ENCODE results near the gene SEPTIN14.
"Not testable (repeated sequence)": the region's sequence is repeated elsewhere in the genome, so short reads cannot be mapped to it uniquely, and the experiment has no call there.

The SEPTIN14 gene

DNA sequence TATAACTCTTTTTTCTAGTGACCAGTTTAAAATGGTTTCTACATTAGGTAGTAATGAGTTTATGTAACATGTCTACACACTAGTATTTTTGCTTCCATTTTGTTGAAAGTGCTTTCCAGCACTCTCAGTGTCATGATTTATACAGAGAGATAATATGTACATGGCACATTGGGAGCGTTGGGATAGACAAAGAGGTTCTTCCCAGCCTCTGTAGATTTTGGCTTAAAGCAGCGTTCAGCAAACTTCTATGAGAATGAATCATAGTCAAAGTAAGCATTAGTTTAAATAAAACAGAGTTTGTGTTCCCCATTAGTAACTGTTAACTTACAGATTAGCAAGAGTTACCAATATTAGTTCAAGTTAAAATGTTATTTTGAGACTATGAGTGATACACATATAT is 43.9 kb downstream of the SEPTIN14 start:
- TF ChIP-seq, protein P1, sequence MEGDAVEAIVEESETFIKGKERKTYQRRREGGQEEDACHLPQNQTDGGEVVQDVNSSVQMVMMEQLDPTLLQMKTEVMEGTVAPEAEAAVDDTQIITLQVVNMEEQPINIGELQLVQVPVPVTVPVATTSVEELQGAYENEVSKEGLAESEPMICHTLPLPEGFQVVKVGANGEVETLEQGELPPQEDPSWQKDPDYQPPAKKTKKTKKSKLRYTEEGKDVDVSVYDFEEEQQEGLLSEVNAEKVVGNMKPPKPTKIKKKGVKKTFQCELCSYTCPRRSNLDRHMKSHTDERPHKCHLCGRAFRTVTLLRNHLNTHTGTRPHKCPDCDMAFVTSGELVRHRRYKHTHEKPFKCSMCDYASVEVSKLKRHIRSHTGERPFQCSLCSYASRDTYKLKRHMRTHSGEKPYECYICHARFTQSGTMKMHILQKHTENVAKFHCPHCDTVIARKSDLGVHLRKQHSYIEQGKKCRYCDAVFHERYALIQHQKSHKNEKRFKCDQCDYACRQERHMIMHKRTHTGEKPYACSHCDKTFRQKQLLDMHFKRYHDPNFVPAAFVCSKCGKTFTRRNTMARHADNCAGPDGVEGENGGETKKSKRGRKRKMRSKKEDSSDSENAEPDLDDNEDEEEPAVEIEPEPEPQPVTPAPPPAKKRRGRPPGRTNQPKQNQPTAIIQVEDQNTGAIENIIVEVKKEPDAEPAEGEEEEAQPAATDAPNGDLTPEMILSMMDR (conservative IDR thresholded peaks at IDR 0.05; ENCODE audit: low read depth, low read length): no peak
- no peak overlapping the region for H3K4me3 ChIP-seq (ENCODE audit: low read length)
- no peak for DNase-seq (ENCODE audit: low read depth)

DNA sequence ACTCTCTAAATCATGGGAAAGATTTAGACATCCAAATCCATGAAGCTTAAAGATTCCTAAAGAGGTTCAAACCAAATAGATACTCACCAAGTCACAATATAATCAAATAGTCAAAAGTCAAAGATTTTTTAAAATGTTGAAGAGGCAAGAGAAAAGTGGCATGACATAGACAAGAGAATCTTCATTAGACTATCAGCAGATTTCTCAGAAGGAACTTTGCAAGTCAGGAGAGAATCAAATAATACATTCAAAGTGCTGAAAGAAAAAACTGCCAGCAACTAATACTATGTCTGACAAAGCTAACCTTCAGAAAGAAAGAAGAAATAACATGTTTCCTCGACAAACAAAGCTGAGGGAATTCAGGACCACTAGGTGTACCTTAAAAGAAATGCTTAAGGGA is 65.3 kb downstream of the SEPTIN14 start:
- DNase-seq (ENCODE audit: low read depth): not testable (repeated sequence)

DNA sequence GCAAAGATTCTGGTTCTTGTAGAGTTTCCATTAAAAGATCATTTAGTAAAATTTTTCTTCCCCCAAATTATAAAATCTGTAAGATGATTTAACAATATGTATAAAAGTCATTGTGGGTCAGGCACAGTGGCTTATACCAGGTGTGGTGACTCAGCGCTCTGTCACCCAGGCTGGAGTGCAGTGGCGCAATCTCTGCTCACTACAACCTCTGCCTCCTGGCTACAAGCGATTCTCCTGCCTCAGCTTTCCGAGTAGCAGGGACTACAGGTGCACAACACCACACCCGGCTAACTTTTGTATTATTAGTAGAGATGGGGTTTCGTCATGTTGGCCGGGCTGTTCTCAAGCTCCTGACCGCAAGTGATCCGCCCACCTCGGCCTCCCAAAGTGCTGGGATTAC is 68.0 kb downstream of the SEPTIN14 start:
- TF ChIP-seq, protein P1 (conservative IDR thresholded peaks at IDR 0.05; ENCODE audit: low read depth, low read length): no peak
- no peak for DNase-seq (ENCODE audit: low read depth)
- no peak overlapping the region for H3K4me3 ChIP-seq (ENCODE audit: low read length)

More for the DNA sequence above, 65.3 kb downstream of the SEPTIN14 start:
- H3K4me3 ChIP-seq (ENCODE audit: low read length): not testable (repeated sequence)

DNA sequence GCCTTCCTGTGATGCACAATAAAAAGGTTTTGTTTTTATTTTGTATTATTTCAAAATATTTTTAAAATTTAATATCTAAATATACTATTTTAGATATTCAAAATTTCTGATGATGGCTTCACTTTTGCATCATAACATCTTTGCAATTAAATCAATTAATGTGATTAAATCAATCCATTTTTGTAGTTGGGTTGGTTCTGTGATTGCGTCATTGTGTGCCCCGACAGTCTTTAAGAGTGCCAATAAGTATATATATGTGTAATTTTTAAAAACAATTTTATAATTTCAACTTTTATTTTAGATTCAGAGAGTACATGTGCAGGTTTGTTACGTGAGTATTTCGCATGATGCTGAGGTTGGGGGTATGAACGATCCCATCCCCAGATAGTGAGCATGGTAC is 70.5 kb downstream of the SEPTIN14 start:
- no peak overlapping the region for H3K4me3 ChIP-seq (ENCODE audit: low read length)
- TF ChIP-seq, protein P1 (conservative IDR thresholded peaks at IDR 0.05; ENCODE audit: low read depth, low read length): no peak
- no peak for DNase-seq (ENCODE audit: low read depth)

DNA sequence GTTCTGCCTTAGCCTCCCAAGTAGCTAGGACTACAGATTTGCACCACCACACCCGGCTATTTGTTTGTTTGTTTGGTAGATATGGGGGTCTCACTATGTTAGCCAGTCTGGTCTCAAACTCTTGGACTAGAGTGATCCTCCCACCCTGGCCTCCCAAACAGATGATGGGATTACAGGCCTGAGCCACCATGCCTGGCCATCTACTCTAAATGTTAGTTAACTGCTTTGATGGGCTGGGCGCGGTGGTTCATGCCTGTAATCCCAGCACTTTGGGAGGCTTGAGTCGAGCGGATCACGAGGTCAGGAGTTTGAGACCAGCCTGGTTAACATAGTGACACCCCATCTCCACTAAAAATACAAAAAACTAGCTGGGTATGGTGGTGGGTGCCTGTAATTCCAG is 74.8 kb downstream of the SEPTIN14 start:
- no peak overlapping the region for H3K4me3 ChIP-seq (ENCODE audit: low read length)
- DNase-seq (ENCODE audit: low read depth): no peak
- TF ChIP-seq, protein P1 (conservative IDR thresholded peaks at IDR 0.05; ENCODE audit: low read depth, low read length): no peak

DNA sequence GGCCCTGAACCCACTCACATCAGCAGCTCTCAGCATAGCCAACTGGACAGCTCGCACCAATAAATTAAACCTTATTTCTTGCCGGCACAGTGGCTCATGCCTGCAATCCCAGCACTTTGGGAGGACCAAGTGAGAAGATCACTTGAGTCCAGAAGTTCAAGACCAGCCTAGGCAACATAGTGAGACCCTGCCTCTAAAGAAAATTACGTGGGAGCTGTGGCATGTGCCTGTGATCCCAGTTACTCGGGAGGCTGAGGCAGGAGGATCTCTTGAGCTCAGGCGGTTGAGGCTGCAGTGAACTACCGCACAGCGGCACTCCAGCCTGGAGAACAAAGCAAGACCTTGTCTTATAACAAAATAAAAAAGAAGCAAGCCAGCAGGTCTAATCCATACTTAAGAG is 75.7 kb downstream of the SEPTIN14 start:
- DNase-seq (ENCODE audit: low read depth): no peak
- TF ChIP-seq, protein P1 (conservative IDR thresholded peaks at IDR 0.05; ENCODE audit: low read depth, low read length): no peak
- H3K4me3 ChIP-seq (ENCODE audit: low read length): no peak overlapping the region

DNA sequence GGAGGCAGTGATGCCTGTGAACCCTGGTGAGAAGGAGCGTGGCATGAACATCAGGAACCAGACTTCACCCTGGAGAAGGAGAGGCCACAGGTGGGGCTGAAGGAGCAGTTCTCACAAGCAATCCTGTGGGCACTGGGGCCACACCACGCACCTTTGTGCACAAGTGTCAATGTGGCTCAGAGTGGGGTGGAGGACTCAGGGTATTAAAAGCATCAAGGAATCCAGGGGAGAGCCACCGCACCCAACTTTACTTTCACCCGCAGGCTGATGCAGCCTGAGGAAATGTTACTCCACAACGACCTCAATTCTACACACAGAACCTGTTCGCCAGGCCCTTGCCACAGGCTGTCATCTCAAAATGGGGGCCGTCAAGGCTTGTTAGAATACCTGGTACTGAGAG is 77.1 kb downstream of the SEPTIN14 start:
- DNase-seq (ENCODE audit: low read depth); H3K4me3 ChIP-seq (ENCODE audit: low read length): not testable (repeated sequence)

DNA sequence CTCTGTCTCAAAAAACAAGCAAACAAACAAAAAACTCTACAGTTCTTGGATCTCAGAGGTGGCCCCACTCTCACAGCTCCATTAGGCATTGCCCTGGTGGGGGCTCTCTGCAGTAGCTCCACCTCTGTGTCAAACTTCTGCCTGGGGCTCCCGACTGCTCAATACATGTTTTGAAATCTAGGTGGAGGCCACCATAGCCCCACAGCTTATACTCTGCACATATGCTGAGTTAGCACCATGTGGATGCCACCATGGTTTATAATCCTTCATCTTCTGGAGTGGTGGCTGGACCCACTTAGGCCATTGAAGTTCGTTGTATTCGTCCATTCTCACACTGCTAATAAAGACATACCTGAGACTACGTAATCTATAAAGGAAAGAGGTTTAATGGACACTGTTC is 78.4 kb downstream of the SEPTIN14 start:
- no peak overlapping the region for H3K4me3 ChIP-seq (ENCODE audit: low read length)
- no peak for DNase-seq (ENCODE audit: low read depth)
- TF ChIP-seq, protein P1 (conservative IDR thresholded peaks at IDR 0.05; ENCODE audit: low read depth, low read length): no peak

All from retinal pigment epithelial cell (primary cell).